GM19328 (cell line): ENCODE results near the gene MYO9B.
"Not testable (repeated sequence)": the region's sequence is repeated elsewhere in the genome, so short reads cannot be mapped to it uniquely, and the experiment has no call there.

ENCODE experiments used
- ATAC-seq: cut with Tn5 transposase; IDR thresholded peaks from one replicate; pipeline ENCODE4 v1.9.1; 2021; ENCODE audit warnings: mild to moderate bottlenecking, moderate library complexity; ENCODE audit not compliant: unreplicated experiment

The MYO9B gene

DNA sequence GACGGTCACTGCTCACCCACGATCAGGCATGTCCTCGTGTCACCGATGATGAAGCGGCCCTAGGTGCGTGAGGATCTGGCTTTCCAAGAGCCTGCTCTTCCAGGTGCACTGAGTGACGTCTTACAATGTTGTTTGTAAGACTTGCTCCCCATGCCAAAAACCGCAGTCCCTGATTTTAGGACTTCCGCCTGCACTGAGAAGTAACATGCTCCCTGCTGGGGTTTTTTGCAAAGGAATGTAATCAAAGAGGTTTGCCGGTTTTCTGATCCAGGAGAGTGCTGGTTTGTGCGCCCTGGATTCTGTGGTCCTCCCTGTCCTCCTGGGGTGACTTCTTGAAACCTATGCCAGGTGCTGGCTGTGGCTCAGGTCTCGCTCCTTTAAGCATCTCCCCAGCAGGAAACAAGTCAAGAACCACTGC lies 38.8 kb downstream of the MYO9B start:
- ATAC-seq: no peak

- ATAC-seq: no peak
Observed at GRCh38 chr19:17116996-17117702, 41.6 kb downstream of the MYO9B start.

- no peak for ATAC-seq
Observed at GRCh38 chr19:17118957-17119356, 43.4 kb downstream of the MYO9B start.

DNA sequence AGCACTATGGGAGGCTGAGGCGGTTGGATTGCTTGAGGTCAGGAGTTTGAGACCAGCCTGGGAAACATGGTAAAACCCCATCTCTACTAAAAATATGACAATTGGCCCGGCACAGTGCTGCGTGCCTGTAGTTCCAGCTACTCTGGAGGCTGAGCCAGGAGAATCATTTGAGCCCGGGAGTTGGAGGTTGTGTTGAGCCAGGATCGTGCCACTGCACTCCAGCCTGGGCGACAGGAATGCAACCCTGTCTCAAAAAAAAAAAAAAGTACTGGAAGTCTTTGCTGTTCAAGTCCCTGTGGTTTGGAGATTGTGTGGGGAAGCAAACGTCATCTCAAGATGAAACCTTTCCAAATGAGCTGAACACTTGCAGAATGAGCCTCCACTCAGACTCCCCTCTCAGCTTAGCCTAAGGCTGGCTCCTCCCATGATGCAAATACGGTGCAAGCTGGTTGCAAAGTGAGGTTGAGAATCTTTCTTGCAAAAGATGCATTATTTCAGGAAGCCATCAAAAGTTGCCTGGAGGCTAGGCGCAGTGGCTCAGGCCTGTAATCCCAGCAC lies 46.2 kb downstream of the MYO9B start:
- ATAC-seq: no peak

DNA sequence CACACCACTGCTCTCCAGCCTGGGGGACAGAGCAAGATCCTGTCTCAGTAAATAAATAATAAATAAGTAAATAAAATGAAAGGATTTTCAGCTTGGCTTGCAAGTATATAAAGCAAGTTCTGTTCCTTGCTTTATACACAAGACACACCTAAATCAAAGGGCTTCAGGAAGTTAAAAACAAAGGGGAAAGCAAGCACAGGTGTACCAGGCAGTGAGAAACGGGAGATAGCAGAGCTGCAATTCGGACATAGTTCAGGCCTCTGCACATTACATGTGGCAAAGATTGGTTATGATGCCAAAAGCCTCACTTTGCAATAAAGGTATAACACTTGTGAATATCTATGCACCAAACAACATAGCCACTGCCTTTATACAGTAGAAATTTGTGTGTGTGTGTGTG lies 47.5 kb downstream of the MYO9B start:
- ATAC-seq: no peak

DNA sequence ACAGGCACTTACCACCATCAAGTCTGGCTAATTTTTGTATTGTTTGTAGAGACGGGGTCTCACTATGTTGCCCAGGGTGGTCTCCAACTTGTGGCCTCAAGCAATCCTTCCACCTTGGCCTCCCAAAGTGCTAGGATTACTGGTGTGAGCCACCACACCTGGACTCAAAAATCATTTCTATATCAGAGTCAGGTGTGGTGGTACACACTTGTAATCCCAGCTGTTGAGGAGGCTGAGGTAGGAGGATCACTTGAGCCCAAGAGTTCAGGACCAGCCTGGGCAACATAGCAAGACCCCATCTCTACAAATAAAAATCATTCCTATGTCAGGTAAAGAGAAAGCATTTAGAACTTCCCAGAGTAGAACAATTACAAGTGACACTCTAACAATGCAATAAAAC lies 48.4 kb downstream of the MYO9B start:
- ATAC-seq: no peak

GRCh38 chr19:17125062-17125727 lies 49.6 kb downstream of the MYO9B start:
- ATAC-seq: peak; percentile 55

DNA sequence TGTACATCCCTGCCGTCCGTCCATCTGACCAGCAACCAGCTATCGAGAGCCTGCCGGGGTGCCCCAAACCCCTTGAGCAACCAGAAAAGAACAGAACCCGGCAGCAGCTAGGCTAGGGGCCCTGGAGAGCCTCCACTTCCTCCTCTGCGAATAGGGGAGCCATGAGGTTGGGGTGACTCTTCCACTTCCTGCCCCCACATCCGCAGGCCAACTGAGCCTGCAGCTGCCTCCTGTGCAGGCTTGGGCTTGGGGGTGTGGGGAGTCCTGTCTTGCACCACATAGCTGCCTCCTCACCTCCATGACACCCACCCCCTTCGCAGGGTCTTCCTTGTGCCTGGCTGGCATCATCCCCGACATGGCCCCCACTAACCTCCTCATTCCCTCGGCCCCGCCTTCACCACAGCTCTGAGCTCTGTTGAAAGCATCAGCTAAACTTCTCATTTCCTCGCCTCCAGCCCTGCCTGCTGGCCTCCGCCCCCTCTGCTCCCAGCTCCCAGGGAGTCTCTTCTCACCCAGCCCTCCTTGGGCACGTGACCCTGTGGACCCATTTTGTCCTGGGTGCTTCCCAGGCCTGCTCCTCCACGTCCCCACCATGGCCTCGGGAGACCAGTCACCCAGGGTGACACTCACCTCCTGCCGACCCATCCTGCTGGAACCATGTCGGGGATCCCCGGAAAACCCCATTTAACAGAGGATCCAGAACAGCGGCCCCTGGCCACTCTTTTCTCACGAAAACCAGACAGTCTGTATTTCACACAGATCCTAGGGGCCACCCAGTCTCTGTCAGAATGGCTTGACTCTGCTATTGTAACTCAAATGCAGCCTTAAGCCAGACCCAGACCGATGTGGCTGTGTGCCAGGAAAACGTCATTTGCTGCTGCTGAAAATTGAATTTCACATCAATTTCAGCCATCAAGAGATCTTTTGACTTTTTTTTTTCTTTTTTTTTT lies 50.4 kb downstream of the MYO9B start:
- ATAC-seq: peak; percentile 55

- no peak for ATAC-seq
Observed at GRCh38 chr19:17127671-17128070, 52.1 kb downstream of the MYO9B start.

GRCh38 chr19:17128403-17128802 lies 52.8 kb downstream of the MYO9B start:
- no peak for ATAC-seq

DNA sequence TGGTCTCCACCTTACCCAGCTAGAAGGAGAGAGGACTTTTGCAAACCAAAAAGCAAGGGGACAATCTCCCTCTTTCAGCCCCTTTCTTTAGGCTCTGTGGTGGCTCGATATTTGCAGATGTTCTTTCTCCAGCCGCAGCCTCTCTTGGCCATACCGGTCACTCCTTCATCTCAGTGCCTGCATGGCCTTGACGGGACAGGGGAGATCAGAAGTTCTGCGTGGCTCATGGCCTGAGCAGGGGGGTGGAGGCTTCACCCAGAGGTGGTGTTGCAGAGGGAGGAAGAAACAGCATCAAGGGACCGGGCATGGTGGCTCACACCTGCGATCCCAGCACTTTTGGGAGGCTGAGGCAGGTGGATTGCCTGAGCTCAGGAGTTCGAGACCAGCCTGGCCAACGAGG lies 53.2 kb downstream of the MYO9B start:
- no peak for ATAC-seq

DNA sequence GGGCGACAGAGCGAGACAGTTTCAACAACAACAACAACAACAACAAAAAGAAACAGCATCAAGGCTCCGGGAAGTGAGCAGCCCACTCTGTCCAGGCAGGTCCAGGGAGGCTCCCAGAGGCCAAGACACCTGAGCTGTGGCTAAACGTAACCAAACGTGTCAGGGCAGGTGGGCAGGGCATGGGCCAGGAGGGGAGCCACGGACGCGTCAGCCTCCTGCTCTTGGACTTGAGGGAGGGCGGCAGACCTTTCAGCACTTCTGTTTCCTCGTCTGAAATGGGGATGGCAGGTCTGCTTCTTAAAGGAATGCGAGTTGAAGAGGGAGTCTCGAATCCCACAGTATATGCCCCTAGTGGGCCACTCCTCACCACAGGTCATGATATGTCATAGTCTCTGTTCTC lies 53.8 kb downstream of the MYO9B start:
- ATAC-seq: no peak

DNA sequence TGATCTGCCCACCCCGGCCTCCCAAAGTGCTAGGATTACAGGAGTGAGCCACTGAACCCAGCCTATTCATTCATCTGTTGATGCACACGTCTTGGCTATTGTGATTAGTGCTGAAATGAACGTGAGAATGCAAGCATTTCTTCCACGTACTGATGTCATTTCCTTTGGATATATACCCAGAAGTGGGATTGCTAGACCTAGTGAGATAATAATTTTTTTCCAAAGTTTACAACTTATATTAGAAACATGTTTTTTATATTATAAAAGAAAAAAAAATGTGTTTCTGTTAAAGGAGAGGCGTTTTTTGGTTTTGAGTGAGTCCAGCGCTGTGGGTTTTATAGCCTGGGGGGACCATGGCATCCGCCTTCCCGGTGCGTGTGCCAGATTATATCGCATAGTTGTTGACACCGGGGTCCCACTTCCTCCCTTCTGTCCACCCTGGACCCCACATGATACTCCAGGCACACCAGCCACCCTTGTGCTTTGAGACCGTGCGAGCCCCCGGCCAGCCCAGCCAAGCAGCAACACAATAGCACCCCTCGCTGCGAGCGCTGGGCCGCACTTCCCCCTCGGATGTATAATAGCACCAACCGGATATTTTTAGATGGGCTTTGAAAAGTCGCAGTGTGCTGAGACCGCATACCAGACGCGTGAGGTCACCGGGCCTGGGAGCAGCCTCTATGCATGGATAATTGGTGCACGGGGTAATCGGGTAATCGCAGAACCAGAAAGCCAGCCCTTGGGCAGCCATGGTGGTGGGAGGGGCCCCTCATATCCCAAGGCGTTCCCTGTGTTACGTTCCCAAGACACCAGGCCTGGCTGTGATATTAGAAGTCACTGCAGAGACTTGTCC lies 59.6 kb downstream of the MYO9B start:
- ATAC-seq: no peak

GRCh38 chr19:17136021-17136420 lies 60.4 kb downstream of the MYO9B start:
- no peak for ATAC-seq

GRCh38 chr19:17136617-17137016 lies 61.0 kb downstream of the MYO9B start:
- ATAC-seq: no peak

DNA sequence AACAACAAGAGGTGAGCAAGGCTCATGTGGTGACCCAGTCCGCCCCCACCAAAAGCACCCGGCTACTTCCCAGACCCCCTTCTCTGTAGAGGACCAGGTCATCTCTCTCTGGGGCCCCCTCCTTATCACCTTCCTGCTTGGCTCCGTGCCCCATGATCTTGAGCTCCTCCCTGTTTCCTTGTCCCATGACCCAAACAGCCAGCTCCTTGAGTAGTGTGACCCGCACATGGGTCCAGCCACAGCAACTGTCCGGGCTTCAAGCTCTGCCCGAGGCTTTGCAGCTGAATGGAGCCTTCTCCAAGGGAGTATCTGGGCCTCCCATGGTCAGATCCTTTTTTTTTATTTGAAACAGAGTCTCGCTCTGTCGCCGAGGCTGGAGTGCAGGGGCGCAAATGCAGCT lies 61.8 kb downstream of the MYO9B start:
- no peak for ATAC-seq

DNA sequence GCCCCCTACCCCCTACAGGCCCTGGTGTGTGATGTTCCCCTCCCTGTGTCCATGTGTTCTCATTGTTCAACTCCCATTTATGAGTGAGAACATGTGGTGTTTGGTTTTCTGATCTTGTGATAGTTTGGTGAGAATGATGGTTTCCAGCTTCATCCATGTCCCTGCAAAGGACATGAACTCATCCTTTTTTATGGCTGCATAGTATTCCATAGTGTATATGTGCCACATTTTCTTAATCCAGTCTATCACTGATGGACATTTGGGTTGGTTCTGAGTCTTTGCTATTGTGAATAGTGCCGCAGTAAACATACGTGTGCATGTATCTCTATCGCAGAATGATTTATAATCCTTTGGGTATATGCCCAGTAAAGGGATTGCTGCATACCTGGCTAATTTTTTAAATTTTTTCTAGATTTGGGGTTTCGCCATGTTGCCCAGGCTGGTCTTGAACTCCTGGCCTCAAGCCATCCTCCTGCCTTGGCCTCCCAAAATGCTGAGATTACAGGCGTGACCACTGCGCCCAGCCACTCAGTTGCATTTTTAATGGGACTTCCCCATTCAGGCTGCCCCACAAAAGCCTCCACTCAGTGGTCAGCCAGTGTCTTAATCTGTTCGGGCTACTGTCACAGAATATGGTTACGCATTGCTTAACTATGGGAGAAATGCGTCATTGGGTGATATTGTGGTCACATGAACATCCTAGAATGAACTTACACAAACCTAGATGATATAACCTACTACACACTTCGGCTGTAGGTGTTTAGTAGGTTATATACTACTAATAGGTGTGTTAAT lies 62.7 kb downstream of the MYO9B start:
- not testable (repeated sequence) for ATAC-seq

DNA sequence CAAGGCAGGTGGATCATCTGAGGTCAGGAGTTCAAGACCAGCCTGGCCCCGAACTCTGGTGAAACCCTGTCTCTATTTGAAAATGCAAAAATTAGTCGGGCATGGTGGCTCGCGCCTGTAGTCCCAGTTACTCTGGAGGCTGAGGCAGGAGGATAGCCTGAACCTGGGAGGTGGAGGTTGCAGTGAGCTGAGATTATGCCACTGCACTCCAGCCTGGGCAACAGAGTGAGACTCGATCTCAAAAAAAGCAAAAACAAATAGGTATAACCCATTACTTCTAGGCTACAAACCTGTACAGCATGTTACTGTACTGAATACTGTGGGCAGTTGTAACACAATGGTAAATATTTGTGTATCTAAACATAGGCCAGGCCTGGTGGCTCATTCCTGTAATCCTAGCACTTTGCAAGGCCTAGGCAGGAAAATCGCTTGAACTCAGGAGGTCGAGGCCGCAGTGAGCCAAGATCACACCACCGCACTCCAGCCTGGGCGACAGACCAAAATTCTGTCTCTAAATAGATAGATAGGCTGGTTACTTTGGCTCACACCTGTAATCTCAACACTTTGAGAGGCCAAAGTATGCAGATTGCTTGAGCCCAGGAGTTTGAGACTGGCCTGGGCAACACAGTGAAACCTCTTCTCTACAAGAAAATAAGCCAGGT lies 63.5 kb downstream of the MYO9B start:
- no peak for ATAC-seq

GRCh38 chr19:17144771-17145170 lies 69.2 kb downstream of the MYO9B start:
- not testable (repeated sequence) for ATAC-seq
